ENCODE data around the gene EPB41L4A. TPM values are rescaled to one million over a fixed set of nuclear protein-coding genes. Genes with fewer than 3 reads are reported as not detected.
"Not testable (repeated sequence)": the region's sequence is repeated elsewhere in the genome, so short reads cannot be mapped to it uniquely, and the experiment has no call there.

Gene EPB41L4A
- total RNA-seq, 1 donor from 2014 or later: 27.2 TPM

DNA sequence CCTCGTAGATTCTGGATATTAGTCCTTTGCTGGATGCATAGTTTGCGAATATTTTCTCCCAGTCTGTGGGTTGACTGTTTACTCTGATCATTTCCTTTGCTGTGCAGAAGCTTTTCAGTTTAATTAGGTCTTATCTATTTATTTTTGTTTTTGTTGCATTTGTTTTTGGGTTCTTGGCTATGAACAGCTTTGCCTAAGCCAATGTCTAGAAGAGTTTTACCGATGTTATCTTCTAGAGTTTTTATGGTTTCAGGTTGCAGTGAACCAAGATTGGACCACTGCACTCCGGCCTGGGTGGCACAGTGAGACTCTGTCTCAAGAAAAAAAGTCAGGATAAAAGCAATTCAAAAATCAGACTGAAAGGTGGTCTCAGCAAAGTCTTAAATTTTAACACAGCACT, 188.5 kb downstream of the EPB41L4A start:
- Mint-ChIP-seq H3K27me3 (no peaks in the 10 kb centered on the region), H3K9me3 (no peaks in the 10 kb centered on the region), H3K36me3 (peaks cover 8% of the 10 kb centered on the region), H3K4me3 (no peak overlapping the region), H3K4me1 (ENCODE audit: unreplicated experiment) (peaks cover 16% of the 10 kb centered on the region), H3K27ac (no peak overlapping the region)
- TF ChIP-seq, protein P1, sequence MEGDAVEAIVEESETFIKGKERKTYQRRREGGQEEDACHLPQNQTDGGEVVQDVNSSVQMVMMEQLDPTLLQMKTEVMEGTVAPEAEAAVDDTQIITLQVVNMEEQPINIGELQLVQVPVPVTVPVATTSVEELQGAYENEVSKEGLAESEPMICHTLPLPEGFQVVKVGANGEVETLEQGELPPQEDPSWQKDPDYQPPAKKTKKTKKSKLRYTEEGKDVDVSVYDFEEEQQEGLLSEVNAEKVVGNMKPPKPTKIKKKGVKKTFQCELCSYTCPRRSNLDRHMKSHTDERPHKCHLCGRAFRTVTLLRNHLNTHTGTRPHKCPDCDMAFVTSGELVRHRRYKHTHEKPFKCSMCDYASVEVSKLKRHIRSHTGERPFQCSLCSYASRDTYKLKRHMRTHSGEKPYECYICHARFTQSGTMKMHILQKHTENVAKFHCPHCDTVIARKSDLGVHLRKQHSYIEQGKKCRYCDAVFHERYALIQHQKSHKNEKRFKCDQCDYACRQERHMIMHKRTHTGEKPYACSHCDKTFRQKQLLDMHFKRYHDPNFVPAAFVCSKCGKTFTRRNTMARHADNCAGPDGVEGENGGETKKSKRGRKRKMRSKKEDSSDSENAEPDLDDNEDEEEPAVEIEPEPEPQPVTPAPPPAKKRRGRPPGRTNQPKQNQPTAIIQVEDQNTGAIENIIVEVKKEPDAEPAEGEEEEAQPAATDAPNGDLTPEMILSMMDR (conservative IDR thresholded peaks at IDR 0.05): no peak
- DNase-seq (ENCODE audit: extremely low spot score, unreplicated experiment): no peak

DNA sequence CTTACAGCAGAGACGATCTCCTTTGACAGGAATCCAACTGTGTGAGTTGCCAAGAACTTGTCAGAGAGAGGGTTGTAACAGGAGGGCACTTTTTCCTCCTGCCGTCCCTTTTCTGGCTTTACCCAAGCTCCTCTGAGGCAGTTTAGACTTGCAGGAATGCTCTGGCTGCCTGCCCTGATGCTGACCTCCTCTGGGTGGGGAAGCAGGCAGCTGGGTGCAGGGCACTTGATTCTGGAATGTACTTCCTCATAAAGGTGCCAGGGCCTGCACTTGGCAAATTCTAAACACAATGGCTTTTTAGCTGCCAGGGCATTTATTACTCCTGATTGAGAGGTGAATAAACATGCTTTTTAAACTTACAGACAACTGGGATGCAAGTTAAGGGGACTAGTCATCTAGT, 190.4 kb downstream of the EPB41L4A start:
- no peaks in the 10 kb centered on the region for H3K27me3 Mint-ChIP-seq
- no peak for DNase-seq (ENCODE audit: extremely low spot score, unreplicated experiment)
- peak overlapping the region; percentile 7 for H3K4me3 Mint-ChIP-seq
- no peaks in the 10 kb centered on the region for H3K9me3 Mint-ChIP-seq
- H3K36me3 Mint-ChIP-seq: peaks cover 8% of the 10 kb centered on the region
- H3K27ac Mint-ChIP-seq: peak overlapping the region; percentile 75
- TF ChIP-seq, protein P1 (conservative IDR thresholded peaks at IDR 0.05): no peak
- peaks cover 16% of the 10 kb centered on the region for H3K4me1 Mint-ChIP-seq (ENCODE audit: unreplicated experiment)

DNA sequence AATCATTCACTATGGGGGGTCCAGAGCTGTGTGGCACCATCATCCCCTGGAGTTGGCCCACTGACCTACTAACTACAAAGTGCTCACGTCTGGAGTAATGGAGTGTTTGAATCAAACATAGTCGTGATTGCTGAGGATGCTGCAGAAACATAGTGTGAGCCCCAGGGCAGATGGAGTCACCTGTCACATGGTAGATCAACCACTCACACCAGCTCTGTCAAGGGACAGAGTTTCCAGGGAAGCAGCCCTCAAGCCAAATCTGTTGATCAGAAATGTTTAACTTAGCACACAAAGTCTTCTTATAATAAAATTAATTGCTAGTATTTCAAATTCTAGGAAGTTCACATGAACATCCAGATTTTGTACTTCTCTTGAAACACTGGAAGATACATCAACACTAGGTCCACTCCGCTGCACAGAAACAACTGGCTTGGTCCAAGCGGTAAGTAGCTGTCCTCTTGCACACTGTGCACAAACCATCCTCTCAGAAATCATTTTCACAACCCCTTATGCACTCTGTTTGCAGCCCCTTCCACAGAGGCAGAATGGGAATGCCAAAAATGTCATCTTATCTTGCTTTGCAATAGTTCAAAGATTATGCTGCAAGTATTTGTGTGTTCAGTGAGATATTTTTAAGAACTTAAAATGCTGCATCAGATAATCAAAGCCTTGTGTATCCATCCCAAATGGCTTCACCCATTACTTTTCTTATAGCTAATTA, 191.0 kb downstream of the EPB41L4A start:
- Mint-ChIP-seq H3K4me3 (no peak overlapping the region), H3K27ac (peak overlapping the region; percentile 75), H3K36me3 (peaks cover 6% of the 10 kb centered on the region), H3K4me1 (ENCODE audit: unreplicated experiment) (peaks cover 16% of the 10 kb centered on the region), H3K27me3 (no peaks in the 10 kb centered on the region), H3K9me3 (no peaks in the 10 kb centered on the region)
- TF ChIP-seq, protein P1 (conservative IDR thresholded peaks at IDR 0.05): no peak
- no peak for DNase-seq (ENCODE audit: extremely low spot score, unreplicated experiment)

DNA sequence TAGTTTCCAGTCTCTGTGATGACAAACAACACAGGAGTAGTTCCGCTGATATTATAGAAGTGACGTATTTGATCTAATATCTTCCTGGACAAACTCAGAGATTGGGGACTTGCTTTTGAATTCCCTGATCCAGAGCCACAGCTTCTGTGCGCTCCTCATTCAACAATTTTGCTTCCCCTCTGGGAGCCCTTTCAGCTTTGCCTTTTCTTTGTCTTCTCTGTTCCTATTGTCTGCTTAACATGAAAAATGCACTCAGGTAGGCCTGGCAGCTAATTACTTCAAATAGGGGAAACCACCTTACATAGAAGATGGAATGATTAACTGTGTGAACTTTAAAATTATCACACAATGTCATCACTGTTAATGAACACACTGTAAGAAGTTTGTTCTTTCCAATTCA, 192.9 kb downstream of the EPB41L4A start:
- no peak overlapping the region for H3K4me3 Mint-ChIP-seq

DNA sequence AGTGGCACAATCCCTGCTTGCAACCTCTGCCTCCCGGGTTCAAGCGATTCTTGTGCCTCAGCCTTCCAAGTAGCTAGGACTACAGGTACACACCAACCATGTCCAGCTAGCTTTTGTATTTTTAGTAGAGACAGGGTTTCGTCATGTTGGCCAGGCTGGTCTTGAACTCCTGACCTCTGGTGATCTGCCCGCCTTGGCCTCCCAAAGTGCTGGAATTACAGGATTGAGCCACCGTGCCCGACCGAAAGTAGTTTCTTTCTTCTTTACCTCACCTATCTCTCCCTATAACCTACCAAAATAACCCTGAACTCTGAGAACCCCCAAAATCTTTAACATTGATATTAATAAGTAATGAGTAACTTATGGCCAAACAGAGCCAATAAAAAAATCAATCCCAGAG, 196.1 kb downstream of the EPB41L4A start:
- not testable (repeated sequence) for H3K36me3 Mint-ChIP-seq; H3K27ac Mint-ChIP-seq; DNase-seq (ENCODE audit: extremely low spot score, unreplicated experiment); H3K27me3 Mint-ChIP-seq; H3K9me3 Mint-ChIP-seq; H3K4me3 Mint-ChIP-seq
- H3K4me1 Mint-ChIP-seq (ENCODE audit: unreplicated experiment): peaks cover 27% of the 10 kb centered on the region

More for the DNA sequence above, 192.9 kb downstream of the EPB41L4A start:
- Mint-ChIP-seq H3K4me1 (ENCODE audit: unreplicated experiment) (peaks cover 25% of the 10 kb centered on the region), H3K36me3 (peaks cover 4% of the 10 kb centered on the region), H3K27ac (no peak overlapping the region), H3K27me3 (no peaks in the 10 kb centered on the region), H3K9me3 (no peaks in the 10 kb centered on the region)
- no peak for DNase-seq (ENCODE audit: extremely low spot score, unreplicated experiment)
- TF ChIP-seq, protein P1 (conservative IDR thresholded peaks at IDR 0.05): no peak

DNA sequence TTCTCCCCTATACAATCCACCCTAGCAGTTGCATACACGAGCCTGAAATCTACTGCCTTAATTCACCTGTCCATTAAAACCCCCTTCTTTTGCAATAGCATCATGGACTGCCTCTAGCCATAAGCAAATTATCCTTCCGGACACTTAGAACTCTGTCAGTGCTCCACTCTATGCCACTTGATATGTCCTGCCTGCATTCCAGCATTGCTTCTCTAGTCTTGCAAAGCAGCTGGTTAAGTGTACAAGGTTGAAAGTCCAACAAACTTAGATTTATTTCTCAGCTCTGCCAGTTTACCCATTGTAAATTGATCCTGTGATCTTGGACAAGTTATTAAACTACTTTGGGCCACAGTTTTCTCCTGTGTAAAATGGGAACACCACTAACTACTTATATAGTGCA, 197.9 kb downstream of the EPB41L4A start:
- H3K27ac Mint-ChIP-seq: no peak overlapping the region
- H3K9me3 Mint-ChIP-seq: no peaks in the 10 kb centered on the region
- DNase-seq (ENCODE audit: extremely low spot score, unreplicated experiment): no peak
- no peaks in the 10 kb centered on the region for H3K36me3 Mint-ChIP-seq
- no peaks in the 10 kb centered on the region for H3K27me3 Mint-ChIP-seq
- H3K4me1 Mint-ChIP-seq (ENCODE audit: unreplicated experiment): peaks cover 23% of the 10 kb centered on the region
- no peak overlapping the region for H3K4me3 Mint-ChIP-seq
- TF ChIP-seq, protein P1 (conservative IDR thresholded peaks at IDR 0.05): no peak

All from type B pancreatic cell (in vitro differentiated cells).